WTC11 (cell line): ENCODE measurements around the gene CFAP92. TPM values are rescaled to one million over a fixed set of nuclear protein-coding genes. Genes with fewer than 3 reads are reported as not detected.

ENCODE experiments used
- ATAC-seq: fragments of 200-7000 bp; cut with Tn5 transposase; 2 replicates; pipeline ENCODE4 v1.10.0; 2021; ENCODE audit warnings: mild to moderate bottlenecking, moderate library complexity
- CTCF ChIA-PET: fragments of 300-600 bp; sonication (Branson Sonifier 250); formaldehyde crosslinking; loops from one replicate; lab custom pipeline; 2021; ENCODE audit warnings: antibody characterized with exemption; lab: Charles Lee
- POLR2A ChIA-PET: fragments of 350-600 bp; sonication (Branson Sonifier 250); formaldehyde crosslinking; loops from one replicate; lab custom pipeline; 2021; ENCODE audit warnings: antibody characterized with exemption; lab: Charles Lee
- DNase-seq: peaks from one replicate; pipeline ENCODE4 v3.0.0; 2021; ENCODE audit warnings: low spot score
- H3K27ac Mint-ChIP-seq: 2 replicates; pipeline ENCODE4 v1.8.0; 2021; ENCODE audit warnings: mixed read lengths
- H3K27me3 Mint-ChIP-seq: 2 replicates; pipeline ENCODE4 v1.8.0; 2021; ENCODE audit warnings: low read depth, mild to moderate bottlenecking, moderate library complexity, mixed read lengths
- H3K36me3 Mint-ChIP-seq: 2 replicates; pipeline ENCODE4 v1.8.0; 2021; ENCODE audit warnings: mixed read lengths
- H3K4me1 Mint-ChIP-seq: 2 replicates; pipeline ENCODE4 v1.8.0; 2022; ENCODE audit warnings: mixed read lengths
- H3K4me3 Mint-ChIP-seq: 2 replicates; pipeline ENCODE4 v1.8.0; 2021; ENCODE audit warnings: mild to moderate bottlenecking, moderate library complexity, mixed read lengths
- H3K9me3 Mint-ChIP-seq: 2 replicates; pipeline ENCODE4 v1.8.0; 2021; ENCODE audit warnings: mixed read lengths
- E2F1 ChIP-seq: sonication (generic); formaldehyde crosslinking; IDR thresholded peaks from 2 replicates; pipeline ENCODE4 v1.8.0; 2022; ENCODE audit warnings: mild to moderate bottlenecking, missing genetic modification reagents
- E2F4 ChIP-seq: sonication (generic); formaldehyde crosslinking; IDR thresholded peaks from 2 replicates; pipeline ENCODE4 v1.8.1; 2022; ENCODE audit warnings: low read depth, mild to moderate bottlenecking, moderate library complexity, missing genetic modification reagents, borderline replicate concordance
- E2F5 ChIP-seq: sonication (generic); formaldehyde crosslinking; IDR thresholded peaks from 2 replicates; pipeline ENCODE4 v1.8.1; 2022; ENCODE audit warnings: mild to moderate bottlenecking, moderate library complexity, missing genetic modification reagents
- FOXK1 ChIP-seq: sonication (generic); formaldehyde crosslinking; IDR thresholded peaks from 2 replicates; pipeline ENCODE4 v1.8.0; 2022; ENCODE audit warnings: mild to moderate bottlenecking, moderate library complexity, missing genetic modification reagents
- GRHL2 ChIP-seq: fragments of 250-450 bp; sonication (Bioruptor Pico); IDR thresholded peaks from 2 replicates; pipeline ENCODE4 v1.8.0; 2022; ENCODE audit warnings: mild to moderate bottlenecking, moderate library complexity; ENCODE audit not compliant: insufficient replicate concordance, severe bottlenecking
- IRF1 ChIP-seq: sonication (generic); formaldehyde crosslinking; IDR thresholded peaks from 2 replicates; pipeline ENCODE4 v1.8.0; 2023; ENCODE audit warnings: missing genetic modification reagents
- IRF2 ChIP-seq: sonication (generic); formaldehyde crosslinking; IDR thresholded peaks from 2 replicates; pipeline ENCODE4 v1.8.0; 2022; ENCODE audit warnings: low read depth, missing genetic modification reagents, borderline replicate concordance
- JAZF1 ChIP-seq: fragments of 250-450 bp; sonication (Bioruptor Pico); IDR thresholded peaks from 2 replicates; pipeline ENCODE4 v1.9.0; 2021; ENCODE audit warnings: moderate library complexity, mild to moderate bottlenecking, inconsistent platforms
- NFE2L1 ChIP-seq: sonication (generic); formaldehyde crosslinking; IDR thresholded peaks from 2 replicates; pipeline ENCODE4 v1.8.1; 2023; ENCODE audit warnings: missing genetic modification reagents
- NR2C2 ChIP-seq: sonication (generic); formaldehyde crosslinking; IDR thresholded peaks from 2 replicates; pipeline ENCODE4 v1.8.0; 2022; ENCODE audit warnings: mild to moderate bottlenecking, missing genetic modification reagents
- NR3C1 ChIP-seq: sonication (generic); formaldehyde crosslinking; conservative IDR thresholded peaks from 2 replicates; pipeline ENCODE4 v1.8.1; 2023; ENCODE audit warnings: low read depth, mild to moderate bottlenecking, missing genetic modification reagents
- OVOL2 ChIP-seq: fragments of 250-450 bp; sonication (Bioruptor Pico); IDR thresholded peaks from 2 replicates; pipeline ENCODE4 v1.9.0; 2021; ENCODE audit warnings: mild to moderate bottlenecking, borderline replicate concordance
- SMAD3 ChIP-seq: sonication (generic); formaldehyde crosslinking; IDR thresholded peaks from 2 replicates; pipeline ENCODE4 v1.8.0; 2022; ENCODE audit warnings: missing genetic modification reagents, mild to moderate bottlenecking, borderline replicate concordance
- SMAD4 ChIP-seq: sonication (generic); formaldehyde crosslinking; IDR thresholded peaks from 2 replicates; pipeline ENCODE4 v1.8.0; 2022; ENCODE audit warnings: mild to moderate bottlenecking, missing genetic modification reagents
- SOX15 ChIP-seq: fragments of 250-450 bp; sonication (Bioruptor Pico); IDR thresholded peaks from 2 replicates; pipeline ENCODE4 v1.9.0; 2021; ENCODE audit warnings: mild to moderate bottlenecking
- TCF7 ChIP-seq: sonication (generic); formaldehyde crosslinking; IDR thresholded peaks from 2 replicates; pipeline ENCODE4 v1.8.0; 2022; ENCODE audit warnings: mild to moderate bottlenecking, low read depth, missing genetic modification reagents, moderate library complexity
- ZMAT4 ChIP-seq: fragments of 250-450 bp; sonication (Bioruptor Pico); IDR thresholded peaks from 2 replicates; pipeline ENCODE4 v1.9.0; 2021; ENCODE audit warnings: mild to moderate bottlenecking
- ZNF138 ChIP-seq: sonication (generic); formaldehyde crosslinking; conservative IDR thresholded peaks from 2 replicates; pipeline ENCODE4 v1.8.1; 2022; ENCODE audit warnings: mild to moderate bottlenecking, moderate library complexity, missing genetic modification reagents
- ZNF532 ChIP-seq: fragments of 250-450 bp; sonication (Bioruptor Pico); IDR thresholded peaks from 2 replicates; pipeline ENCODE4 v1.9.0; 2021; ENCODE audit warnings: mild to moderate bottlenecking, borderline replicate concordance
- ZSCAN18 ChIP-seq: fragments of 250-450 bp; sonication (Bioruptor Pico); IDR thresholded peaks from 2 replicates; pipeline ENCODE4 v2.1.2; 2022; ENCODE audit warnings: mild to moderate bottlenecking, moderate library complexity
- total RNA-seq: library from RNA; stranded (reverse); gene quantifications from 3 replicates; pipeline ENCODE4 v1.2.3, GENCODE V29; 2021

CFAP92 gene
- total RNA-seq, 1 experiment from 2014 or later = 2.9 TPM

- CTCF ChIA-PET = interaction anchor here (1.2 to 1.3 kb wide), 2 partner anchors 28 to 156 kb away, joined by 3 to 4 read pairs; partner anchors contain the start of genes CFAP92 and RAB43
- no peak overlapping the region for H3K27ac Mint-ChIP-seq
- no peak for TF ChIP-seq FOXK1
- TF ChIP-seq ZMAT4 (CRISPR knock-in tag) = no peak
- TF ChIP-seq ZSCAN18 (CRISPR knock-in tag) = no peak
- TF ChIP-seq IRF1 (CRISPR knock-in tag) = no peak
- TF ChIP-seq NR3C1 (CRISPR knock-in tag) = no peak
- TF ChIP-seq GRHL2 (CRISPR knock-in tag) = no peak
- no peak for TF ChIP-seq E2F1
- no peak for TF ChIP-seq ZNF138 (CRISPR knock-in tag)
- TF ChIP-seq SMAD4 (CRISPR knock-in tag) = no peak
- no peak for TF ChIP-seq SMAD3
- no peak for TF ChIP-seq JAZF1 (CRISPR knock-in tag)
- TF ChIP-seq NR2C2 (CRISPR knock-in tag) = no peak
- TF ChIP-seq IRF2 = no peak
- no peak for TF ChIP-seq ZNF532 (CRISPR knock-in tag)
- no peak for TF ChIP-seq TCF7
- no peak for TF ChIP-seq E2F4 (CRISPR knock-in tag)
- no peak for TF ChIP-seq OVOL2 (CRISPR knock-in tag)
- no peak for TF ChIP-seq SOX15 (CRISPR knock-in tag)
- TF ChIP-seq E2F5 = no peak
- TF ChIP-seq NFE2L1 (CRISPR knock-in tag) = no peak
- ATAC-seq = no peak
- DNase-seq = no peak
- H3K4me3 Mint-ChIP-seq = no peak overlapping the region
- H3K4me1 Mint-ChIP-seq = no peaks in the 10 kb centered on the region
- H3K9me3 Mint-ChIP-seq = no peaks in the 10 kb centered on the region
- H3K36me3 Mint-ChIP-seq = no peaks in the 10 kb centered on the region
- peaks cover 1% of the 10 kb centered on the region for H3K27me3 Mint-ChIP-seq
- POLR2A ChIA-PET = no interaction called here
These were observed 28.1 kb downstream of the CFAP92 start for GRCh38 chr3:128965818-128966217.
